K562 (cell line): ENCODE results near the gene TOR1B. TPM values are rescaled to one million over a fixed set of nuclear protein-coding genes. Genes with fewer than 3 reads are reported as not detected.

Source experiments
- ATF7 ChIP-seq: fragments of 450-650 bp; IDR thresholded peaks from 2 replicates; pipeline ENCODE4 v1.7.1; 2014; ENCODE audit warnings: mild to moderate bottlenecking, moderate library complexity
- CBFA2T2 ChIP-seq: fragments of 450-650 bp; conservative IDR thresholded peaks from 2 replicates; pipeline ENCODE4 v1.6.1; 2017; ENCODE audit warnings: mild to moderate bottlenecking
- CBFA2T3 ChIP-seq: fragments of 450-650 bp; IDR thresholded peaks from 2 replicates; pipeline ENCODE4 v1.6.1; 2017
- DPF2 ChIP-seq: fragments of 450-650 bp; IDR thresholded peaks from 2 replicates; pipeline ENCODE4 v1.6.1; 2016
- ETV1 ChIP-seq: fragments of 450-650 bp; conservative IDR thresholded peaks from 2 replicates; pipeline ENCODE4 v1.6.1; 2016; ENCODE audit warnings: missing genetic modification characterization, control low read depth, low read depth, missing compliant biosample characterization
- HSF4 ChIP-seq: fragments of 250-450 bp; sonication (Bioruptor Pico); IDR thresholded peaks from 2 replicates; pipeline ENCODE4 v2.1.2; 2022; ENCODE audit warnings: mild to moderate bottlenecking, moderate library complexity, borderline replicate concordance
- KLF16 ChIP-seq: IDR thresholded peaks from 2 replicates; pipeline ENCODE4 v1.6.1; 2016; ENCODE audit warnings: antibody characterized with exemption
- MTA2 ChIP-seq: fragments of 450-650 bp; IDR thresholded peaks from 2 replicates; pipeline ENCODE4 v1.6.1; 2016; ENCODE audit warnings: low read depth
- NCOR1 ChIP-seq: fragments of 450-650 bp; IDR thresholded peaks from 2 replicates; pipeline ENCODE4 v1.6.1; 2016; ENCODE audit warnings: mild to moderate bottlenecking, moderate library complexity
- PHTF2 ChIP-seq: fragments of 250-450 bp; sonication (Bioruptor Pico); IDR thresholded peaks from 2 replicates; pipeline ENCODE4 v1.5.0; 2021; ENCODE audit warnings: mild to moderate bottlenecking
- POLR2AphosphoS5 ChIP-seq: IDR thresholded peaks from 2 replicates; pipeline ENCODE4 v1.6.1; 2011; ENCODE audit warnings: mild to moderate bottlenecking, low read depth, low read length, moderate library complexity; ENCODE audit not compliant: control insufficient read depth, insufficient read depth
- SAFB ChIP-seq: fragments of 200-400 bp; formaldehyde crosslinking; IDR thresholded peaks from 2 replicates; pipeline ENCODE4 v1.6.1; 2017; ENCODE audit warnings: low read depth, low read length, borderline replicate concordance
- SAP30 ChIP-seq: fragments of 200-600 bp; sonication (generic); IDR thresholded peaks from 2 replicates; pipeline ENCODE4 v1.6.1; 2012; ENCODE audit warnings: borderline replicate concordance, low read depth, mild to moderate bottlenecking, moderate library complexity, low read length, control low read depth, inconsistent platforms; ENCODE audit not compliant: insufficient read depth, poor library complexity, severe bottlenecking
- SMARCA4 ChIP-seq: fragments of 450-650 bp; IDR thresholded peaks from 2 replicates; pipeline ENCODE4 v1.6.1; 2016
- ZFX ChIP-seq: sonication (generic); formaldehyde crosslinking; IDR thresholded peaks from 2 replicates; pipeline ENCODE4 v1.8.0; 2022; ENCODE audit warnings: mild to moderate bottlenecking, missing genetic modification reagents, moderate library complexity
- polyA plus RNA-seq, 8 experiments: library from polyadenylated mRNA; depleted of rRNA in 4 of 8; stranded (reverse) in 5 of 8; unstranded in 3 of 8; fragments of >200 nt; fragmentation: Nextera tagmentation in 2 of 8; fragmentation: Illumina TruSeq in 1 of 8; extraction: Ambion mirVana in 2 of 8; extraction: Trizol in 1 of 8; gene quantifications; 2 replicates each; pipeline versions ENCODE4 v1.2.1 to v1.2.3, GENCODE V29; 2011 to 2014; ENCODE audit warnings: inconsistent platforms in 1 of 8, missing spikeins in 1 of 8
- total RNA-seq, 7 experiments: library from RNA; depleted of rRNA in 6 of 7; stranded (reverse); fragments of >200 nt in 6 of 7; fragmentation: Illumina TruSeq in 2 of 7; extraction: Trizol in 2 of 7; gene quantifications; 2 replicates each; pipeline versions ENCODE4 v1.2.1 to v1.2.3, GENCODE V29; 2011 to 2021; ENCODE audit warnings: low replicate concordance in 1 of 7
- TF ChIP-seq, protein P1 (sequence below), 2 experiments: IDR thresholded peaks in 1 of 2; conservative IDR thresholded peaks in 1 of 2; 2 replicates each; pipeline ENCODE4 v1.6.1; 2016; ENCODE audit warnings: low read depth in 2 of 2, mild to moderate bottlenecking in 1 of 2, missing compliant biosample characterization in 1 of 2, missing genetic modification characterization in 1 of 2, moderate library complexity in 1 of 2
- TF ChIP-seq, protein P2 (sequence below), 2 experiments: fragments of 450-650 bp; formaldehyde crosslinking in 1 of 2; IDR thresholded peaks; 2 replicates each; pipeline versions ENCODE4 v1.4.0 to v1.6.1; 2014 to 2020; ENCODE audit warnings: mild to moderate bottlenecking in 2 of 2, borderline replicate concordance in 1 of 2, low read depth in 1 of 2
- TF ChIP-seq, protein P3 (sequence below): sonication (generic); IDR thresholded peaks from 2 replicates; pipeline ENCODE4 v1.6.1; 2016

The TOR1B gene
- total and polyA plus RNA-seq, 9 of the 15 experiments (the other 6 are each of a cell fraction or from before 2014, with no cell fraction given), result 4.2 to 36.5 (median 24.6) TPM

DNA sequence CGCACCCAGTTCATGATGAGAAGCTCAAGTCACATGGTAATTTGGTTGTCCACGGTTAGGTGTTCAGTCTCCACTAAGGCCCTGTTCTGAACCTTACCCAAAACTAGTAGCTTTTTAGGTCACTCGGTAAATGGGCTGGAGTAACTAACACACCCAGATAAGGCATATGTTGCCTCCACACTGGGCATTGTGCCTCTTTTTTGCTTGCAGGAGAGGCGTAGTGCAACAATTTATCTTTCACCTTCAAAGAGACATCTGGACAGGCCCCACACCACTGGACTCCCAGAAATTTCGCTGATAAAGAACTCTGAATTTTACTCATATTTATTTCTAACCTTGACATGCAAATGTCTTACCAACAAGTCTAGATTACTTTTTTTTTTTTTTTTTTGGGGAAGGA, 33.3 kb upstream of the TOR1B start (continued):
- TF ChIP-seq CBFA2T2, result peak; percentile 60
- TF ChIP-seq DPF2, result peak; percentile 68
- peak; percentile 60; the same call in 1 of the 2 replicates for TF ChIP-seq NCOR1
- no peak for TF ChIP-seq ETV1 (tag)
- no peak for TF ChIP-seq SAP30
- peak; percentile 24; the same call in 1 of the 2 replicates for TF ChIP-seq POLR2AphosphoS5
- TF ChIP-seq, protein P1, sequence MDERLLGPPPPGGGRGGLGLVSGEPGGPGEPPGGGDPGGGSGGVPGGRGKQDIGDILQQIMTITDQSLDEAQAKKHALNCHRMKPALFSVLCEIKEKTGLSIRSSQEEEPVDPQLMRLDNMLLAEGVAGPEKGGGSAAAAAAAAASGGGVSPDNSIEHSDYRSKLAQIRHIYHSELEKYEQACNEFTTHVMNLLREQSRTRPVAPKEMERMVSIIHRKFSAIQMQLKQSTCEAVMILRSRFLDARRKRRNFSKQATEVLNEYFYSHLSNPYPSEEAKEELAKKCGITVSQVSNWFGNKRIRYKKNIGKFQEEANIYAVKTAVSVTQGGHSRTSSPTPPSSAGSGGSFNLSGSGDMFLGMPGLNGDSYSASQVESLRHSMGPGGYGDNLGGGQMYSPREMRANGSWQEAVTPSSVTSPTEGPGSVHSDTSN (CRISPR knock-in tag; IDR thresholded peaks at IDR 0.05; ENCODE audit: low read depth), result no peak
- TF ChIP-seq, protein P1 (tag; conservative IDR thresholded peaks at IDR 0.05; ENCODE audit: low read depth), result peak; percentile 25; the same call in 1 of the 2 replicates
- TF ChIP-seq HSF4 (CRISPR knock-in tag), result no peak
- no peak for TF ChIP-seq KLF16
- TF ChIP-seq, protein P2, sequence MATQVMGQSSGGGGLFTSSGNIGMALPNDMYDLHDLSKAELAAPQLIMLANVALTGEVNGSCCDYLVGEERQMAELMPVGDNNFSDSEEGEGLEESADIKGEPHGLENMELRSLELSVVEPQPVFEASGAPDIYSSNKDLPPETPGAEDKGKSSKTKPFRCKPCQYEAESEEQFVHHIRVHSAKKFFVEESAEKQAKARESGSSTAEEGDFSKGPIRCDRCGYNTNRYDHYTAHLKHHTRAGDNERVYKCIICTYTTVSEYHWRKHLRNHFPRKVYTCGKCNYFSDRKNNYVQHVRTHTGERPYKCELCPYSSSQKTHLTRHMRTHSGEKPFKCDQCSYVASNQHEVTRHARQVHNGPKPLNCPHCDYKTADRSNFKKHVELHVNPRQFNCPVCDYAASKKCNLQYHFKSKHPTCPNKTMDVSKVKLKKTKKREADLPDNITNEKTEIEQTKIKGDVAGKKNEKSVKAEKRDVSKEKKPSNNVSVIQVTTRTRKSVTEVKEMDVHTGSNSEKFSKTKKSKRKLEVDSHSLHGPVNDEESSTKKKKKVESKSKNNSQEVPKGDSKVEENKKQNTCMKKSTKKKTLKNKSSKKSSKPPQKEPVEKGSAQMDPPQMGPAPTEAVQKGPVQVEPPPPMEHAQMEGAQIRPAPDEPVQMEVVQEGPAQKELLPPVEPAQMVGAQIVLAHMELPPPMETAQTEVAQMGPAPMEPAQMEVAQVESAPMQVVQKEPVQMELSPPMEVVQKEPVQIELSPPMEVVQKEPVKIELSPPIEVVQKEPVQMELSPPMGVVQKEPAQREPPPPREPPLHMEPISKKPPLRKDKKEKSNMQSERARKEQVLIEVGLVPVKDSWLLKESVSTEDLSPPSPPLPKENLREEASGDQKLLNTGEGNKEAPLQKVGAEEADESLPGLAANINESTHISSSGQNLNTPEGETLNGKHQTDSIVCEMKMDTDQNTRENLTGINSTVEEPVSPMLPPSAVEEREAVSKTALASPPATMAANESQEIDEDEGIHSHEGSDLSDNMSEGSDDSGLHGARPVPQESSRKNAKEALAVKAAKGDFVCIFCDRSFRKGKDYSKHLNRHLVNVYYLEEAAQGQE (IDR thresholded peaks at IDR 0.05; ENCODE audit: borderline replicate concordance), result no peak
- TF ChIP-seq, protein P2 (CRISPR knock-in tag; IDR thresholded peaks at IDR 0.05; ENCODE audit: low read depth), result no peak
- TF ChIP-seq ATF7, result 0 out of 2 replicates have a peak, but pooled peaks have one; percentile 12
- peak; percentile 79 for TF ChIP-seq CBFA2T3
- TF ChIP-seq SAFB, result no peak
- TF ChIP-seq SMARCA4, result peak; percentile 53; the same call in 1 of the 2 replicates
- TF ChIP-seq PHTF2 (CRISPR knock-in tag), result no peak
- peak; percentile 30; the same call in 1 of the 2 replicates for TF ChIP-seq ZFX
- 0 out of 2 replicates have a peak, but pooled peaks have one; percentile 11 for TF ChIP-seq MTA2
- TF ChIP-seq, protein P3, sequence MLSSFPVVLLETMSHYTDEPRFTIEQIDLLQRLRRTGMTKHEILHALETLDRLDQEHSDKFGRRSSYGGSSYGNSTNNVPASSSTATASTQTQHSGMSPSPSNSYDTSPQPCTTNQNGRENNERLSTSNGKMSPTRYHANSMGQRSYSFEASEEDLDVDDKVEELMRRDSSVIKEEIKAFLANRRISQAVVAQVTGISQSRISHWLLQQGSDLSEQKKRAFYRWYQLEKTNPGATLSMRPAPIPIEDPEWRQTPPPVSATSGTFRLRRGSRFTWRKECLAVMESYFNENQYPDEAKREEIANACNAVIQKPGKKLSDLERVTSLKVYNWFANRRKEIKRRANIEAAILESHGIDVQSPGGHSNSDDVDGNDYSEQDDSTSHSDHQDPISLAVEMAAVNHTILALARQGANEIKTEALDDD, result peak; percentile 99
